Astrocyte of the hippocampus (primary cell): ENCODE measurements around the gene TMPRSS2.

Experiments used
- DNase-seq: peaks from one replicate; pipeline ENCODE4 v3.0.0; 2011; ENCODE audit warnings: low read depth, low spot score

TMPRSS2 gene

DNA sequence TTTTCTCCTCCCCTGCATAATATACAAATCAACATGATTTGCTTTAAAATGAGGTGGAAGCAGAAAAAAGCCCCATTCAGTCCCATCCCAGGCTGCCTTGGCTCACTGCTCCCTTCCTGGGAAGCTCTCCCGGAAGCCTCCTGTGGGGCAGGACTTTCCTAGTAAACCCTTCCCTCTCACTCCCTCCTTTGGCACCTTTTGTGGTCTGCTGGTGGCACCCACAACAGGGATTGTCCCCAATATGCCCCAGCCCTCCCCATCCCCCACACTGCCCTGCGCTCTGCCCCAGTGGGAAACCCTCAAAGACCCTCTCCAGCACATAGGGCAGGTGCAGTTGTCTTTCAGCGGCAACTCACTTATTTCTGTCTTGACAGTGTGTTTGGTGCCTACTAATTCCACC lies 1.8 kb upstream of the TMPRSS2 start:
- no peak for DNase-seq

DNA sequence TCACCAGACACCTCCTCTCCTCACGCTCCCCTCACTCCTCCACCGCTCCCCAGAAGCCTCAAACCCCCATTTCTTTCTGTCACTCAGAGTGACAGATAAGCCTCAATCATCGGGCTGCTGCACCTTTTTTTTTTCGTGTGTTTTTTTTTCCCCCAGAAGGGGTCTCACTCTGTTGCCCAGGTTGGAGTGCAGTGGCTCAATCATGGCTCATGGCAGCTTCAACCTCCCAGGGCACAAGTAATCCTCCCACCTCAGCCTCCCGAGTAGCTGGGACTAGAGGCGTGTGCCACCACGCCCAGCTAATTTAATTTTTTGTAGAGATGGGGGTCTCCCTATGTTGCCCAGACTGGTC lies 1.2 kb upstream of the TMPRSS2 start:
- no peak for DNase-seq

DNA sequence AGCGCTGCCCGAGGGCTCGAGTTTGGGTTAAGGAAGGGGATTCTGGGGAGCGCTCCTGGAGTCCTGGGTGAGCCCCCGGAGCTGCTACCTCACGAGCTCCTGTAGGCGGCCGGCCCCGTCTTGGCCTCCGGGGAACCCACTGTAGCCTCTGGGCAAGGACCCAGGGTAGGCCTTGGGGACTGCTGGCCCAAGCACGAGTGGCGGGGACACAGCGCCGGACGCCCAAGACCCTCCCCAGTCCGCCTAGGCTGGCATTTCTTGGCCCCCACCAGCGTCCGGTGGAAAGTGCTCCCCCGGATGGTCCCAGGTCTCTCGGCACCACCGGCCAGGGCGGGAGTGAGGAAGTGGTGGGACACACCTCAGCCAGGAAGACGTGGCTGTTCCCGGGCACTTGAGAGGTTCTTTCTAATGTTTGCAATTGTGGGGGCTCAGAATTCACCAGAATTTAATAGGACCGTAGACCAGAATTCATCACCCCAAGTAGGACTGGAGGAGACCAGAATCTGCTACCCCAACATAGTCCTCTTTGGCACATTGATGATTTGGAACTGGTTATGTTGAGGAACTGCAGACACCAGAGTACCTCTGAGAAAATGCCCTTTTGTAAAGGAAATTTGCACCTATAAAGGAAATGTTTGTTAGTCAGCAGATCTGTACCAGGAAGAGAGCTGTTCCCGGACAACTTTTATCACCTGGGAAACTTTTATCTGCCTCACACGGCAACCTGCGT lies 622 bp upstream of the TMPRSS2 start:
- DNase-seq, result no peak

DNA sequence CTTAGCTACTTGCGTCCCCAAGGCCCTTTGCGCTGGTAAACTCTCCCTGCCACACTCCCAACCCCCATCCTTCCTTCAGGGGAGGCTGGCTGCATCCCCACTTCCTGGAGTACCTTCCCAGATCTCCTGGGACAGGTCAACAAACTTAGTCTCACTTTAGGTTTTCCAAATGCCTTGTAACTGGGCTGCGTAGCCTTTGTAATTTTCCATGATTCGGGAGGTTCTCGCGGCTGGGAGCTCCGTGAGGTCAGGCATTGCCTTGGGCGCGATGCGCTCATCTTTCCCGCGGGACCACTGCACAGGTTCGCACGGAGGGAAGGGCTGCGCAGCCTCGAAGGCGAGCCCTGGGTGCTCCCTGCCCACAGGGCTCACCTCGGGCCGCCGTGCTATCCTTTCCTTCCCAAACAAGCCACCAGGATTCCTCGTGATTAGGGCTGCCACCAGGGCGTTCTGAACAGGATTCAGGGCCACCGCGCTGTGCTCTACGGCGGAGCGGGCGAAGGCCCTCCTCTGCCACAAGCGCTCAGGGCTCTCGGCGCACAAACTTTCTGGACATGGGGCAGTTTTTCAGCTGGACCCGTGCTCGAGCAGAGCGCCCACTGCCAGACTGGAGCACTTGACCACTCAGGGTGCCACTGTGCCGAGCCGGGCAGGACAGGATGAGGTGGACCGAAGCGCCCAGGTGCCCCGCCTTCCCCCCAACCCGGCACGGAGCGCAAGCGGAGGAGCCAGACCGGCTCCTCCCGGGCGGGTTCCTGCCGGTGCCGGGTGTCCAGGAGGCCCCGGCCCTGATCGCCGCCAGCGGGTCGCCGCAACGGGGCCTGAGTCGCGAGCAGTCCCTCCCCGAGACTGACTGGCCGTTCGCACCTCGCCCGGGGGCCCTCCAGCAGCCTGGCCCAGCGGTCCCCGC lies 1.1 kb downstream of the TMPRSS2 start:
- DNase-seq, result peak; percentile 40

DNA sequence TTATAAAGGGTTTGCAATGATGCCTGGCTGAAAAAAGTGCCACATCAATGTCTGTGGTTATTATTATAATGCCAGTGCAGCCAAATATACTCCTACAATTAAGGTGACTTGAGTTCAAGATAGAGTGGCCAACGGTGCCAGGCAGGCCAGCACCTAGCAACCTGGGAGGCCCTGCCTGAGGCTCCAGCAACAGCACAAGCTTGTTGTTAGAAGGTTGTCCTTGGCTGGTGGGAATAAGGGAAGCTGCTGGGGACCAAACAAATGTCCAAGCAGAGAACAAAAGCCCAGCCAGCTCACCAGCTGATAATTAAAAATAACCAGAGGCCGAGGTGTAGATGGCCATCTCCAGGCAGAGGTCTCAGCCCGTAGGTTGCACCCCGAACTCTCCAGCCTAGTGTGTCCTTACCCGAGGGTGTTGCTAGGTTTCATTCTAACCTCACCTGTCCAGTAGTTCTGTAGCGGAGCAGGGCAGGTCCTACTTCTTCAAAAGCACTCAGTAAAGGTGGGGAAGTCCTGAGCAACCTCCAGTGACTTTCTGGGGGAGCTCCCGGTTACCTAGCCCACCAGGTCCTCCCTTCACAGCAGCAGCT lies 1.9 kb downstream of the TMPRSS2 start:
- DNase-seq, result no peak

DNA sequence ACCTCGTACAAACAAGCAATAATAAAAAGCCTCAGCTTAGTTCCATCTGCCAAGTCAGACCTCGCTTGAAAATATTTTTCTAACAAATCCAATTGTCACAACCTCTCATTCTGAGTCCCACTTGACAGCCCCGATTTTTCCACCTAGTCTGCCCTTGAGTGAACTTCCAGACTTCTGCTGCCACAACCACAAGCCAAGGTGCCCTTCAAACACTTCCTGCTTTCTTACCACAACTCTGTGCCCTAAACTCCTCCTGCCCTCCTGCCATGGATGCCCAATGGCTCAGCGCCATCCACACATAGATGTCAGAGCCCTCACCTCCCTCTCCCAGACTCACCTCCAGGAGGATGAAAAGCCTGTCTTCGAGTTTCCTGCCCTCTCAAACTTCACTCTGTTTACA lies 3.9 kb downstream of the TMPRSS2 start:
- DNase-seq, result no peak

DNA sequence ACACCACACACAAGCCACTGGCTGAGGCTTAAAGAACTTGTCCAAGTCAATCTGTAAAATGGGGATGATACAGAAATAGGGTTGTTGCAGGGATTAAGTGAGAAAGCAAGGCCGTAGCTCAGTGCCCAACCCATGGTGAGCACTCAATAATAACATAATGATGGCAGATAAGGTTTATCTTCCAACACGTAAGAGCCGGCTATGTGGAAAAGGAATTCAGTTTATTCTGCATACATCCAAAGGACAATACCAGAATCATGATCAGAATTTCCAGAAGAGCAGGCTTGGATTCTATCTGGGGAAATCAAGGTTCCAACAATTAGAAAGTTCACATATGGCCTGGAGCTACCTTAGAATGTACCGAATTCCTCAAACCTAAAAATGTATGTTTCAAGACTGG lies 4.6 kb downstream of the TMPRSS2 start:
- DNase-seq, result no peak

DNA sequence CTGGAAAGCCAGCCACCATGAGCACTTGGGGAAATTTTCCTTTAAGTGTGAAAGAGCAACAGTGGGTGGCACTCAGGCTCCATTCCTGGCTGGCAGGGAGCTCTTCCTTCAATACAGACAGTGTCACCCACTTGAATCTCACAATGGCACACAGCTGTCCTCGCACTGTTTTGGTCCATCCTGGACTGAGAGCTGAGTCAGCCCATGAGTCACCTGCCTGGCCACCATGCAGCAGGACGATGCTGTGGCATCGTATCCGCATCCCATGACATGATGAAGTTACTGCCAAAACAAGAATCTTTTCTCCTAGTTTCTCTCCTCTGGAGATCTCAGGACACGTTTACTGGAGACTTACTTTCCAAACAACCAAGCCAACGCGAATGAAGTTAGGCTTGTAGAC lies 6.0 kb downstream of the TMPRSS2 start:
- peak; percentile 19 for DNase-seq

DNA sequence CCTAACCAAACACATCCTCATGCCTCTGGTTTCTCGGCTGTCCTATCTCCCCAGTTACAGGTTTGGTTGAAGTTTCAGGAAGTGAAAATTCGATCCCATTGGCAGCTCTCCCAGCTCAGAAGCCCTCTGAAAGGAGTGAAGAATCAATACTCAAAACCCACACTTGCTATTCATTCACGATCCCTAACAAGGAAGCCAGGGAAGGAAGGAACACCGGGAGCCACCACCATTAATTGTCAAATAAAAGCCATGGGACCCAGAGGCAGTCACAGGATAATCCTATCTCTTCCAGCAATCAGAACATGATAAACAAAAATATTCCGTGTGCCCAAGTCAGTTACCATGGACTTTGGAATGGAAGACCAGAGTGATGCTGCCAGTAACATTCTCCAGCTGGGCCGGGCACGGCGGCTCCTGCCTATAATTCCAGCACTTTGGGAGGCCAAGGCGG lies 7.0 kb downstream of the TMPRSS2 start:
- DNase-seq, result no peak

DNA sequence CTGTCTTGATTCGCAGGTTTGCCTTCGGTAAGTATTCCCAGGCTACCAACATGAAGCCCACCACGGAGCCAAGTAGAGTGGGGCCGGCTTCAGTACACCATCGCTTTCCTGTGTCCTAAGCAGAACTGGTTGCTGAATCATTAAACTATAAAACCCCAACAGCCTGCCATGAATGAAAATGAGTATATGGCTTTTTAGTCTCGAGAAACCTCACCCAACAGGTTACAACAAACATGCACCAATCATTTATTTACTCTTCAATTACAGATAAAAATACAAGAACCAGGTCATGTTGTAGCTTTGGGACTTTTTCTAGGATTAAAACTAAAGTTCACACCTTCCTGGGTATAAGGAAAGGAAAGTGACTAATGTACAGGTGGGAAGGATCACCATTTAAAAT lies 7.6 kb downstream of the TMPRSS2 start:
- no peak for DNase-seq

DNA sequence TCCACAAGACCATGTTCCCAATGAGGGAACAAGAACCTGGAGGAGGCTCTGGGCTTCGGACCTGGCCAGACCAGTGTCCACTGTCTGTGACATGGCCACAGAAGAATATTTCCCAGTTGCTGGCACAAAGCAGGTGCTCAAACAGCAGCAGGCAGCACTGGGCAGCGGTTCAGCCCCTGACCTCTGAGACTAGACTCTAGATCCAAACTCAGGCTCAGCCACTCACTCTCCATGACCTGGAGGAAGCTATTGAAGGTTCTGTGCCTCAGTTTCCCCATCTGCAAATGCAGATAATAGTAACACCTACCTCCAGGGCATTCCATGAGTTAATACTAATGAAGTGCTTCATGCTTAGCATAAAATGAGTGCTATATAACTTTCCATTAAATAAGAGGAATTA lies 8.0 kb downstream of the TMPRSS2 start:
- DNase-seq, result no peak

DNA sequence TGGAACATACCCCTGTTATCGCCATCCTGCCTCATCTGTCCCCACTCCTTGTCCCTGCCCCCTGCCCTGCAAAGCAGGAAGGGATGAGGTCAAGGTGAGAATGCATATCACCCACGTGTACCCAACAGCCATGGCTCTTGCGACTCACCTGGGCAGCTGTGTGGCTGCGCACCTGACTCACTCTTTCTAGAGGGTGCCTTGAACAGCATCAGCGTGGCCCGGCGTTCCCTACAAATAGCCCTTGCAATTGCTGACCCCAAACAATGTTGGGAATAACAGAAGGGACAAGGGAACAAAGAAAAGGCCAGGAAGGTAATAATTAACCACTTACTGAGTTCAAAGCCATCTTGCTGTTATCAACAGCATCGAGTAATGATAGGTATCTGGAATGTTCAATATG lies 10.2 kb downstream of the TMPRSS2 start:
- DNase-seq, result no peak

DNA sequence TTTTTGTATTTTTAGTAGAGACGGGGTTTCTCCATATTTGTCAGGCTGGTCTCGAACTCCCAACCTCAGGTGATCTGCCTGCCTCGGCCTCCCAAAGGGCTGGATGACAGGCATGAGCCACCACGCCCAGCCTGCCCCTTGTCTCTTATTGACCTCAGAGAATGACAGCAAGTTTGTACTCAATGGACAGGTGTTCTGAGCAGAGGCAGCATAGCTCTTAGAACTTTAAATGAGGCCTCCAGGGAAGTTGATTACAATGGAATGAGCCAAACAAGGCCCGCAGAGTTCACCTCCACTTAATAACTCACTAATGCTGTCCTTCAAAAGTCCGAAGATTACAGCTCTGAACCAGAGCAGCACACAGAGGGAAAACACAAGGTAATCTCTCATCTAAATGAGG lies 10.9 kb downstream of the TMPRSS2 start:
- DNase-seq, result no peak

DNA sequence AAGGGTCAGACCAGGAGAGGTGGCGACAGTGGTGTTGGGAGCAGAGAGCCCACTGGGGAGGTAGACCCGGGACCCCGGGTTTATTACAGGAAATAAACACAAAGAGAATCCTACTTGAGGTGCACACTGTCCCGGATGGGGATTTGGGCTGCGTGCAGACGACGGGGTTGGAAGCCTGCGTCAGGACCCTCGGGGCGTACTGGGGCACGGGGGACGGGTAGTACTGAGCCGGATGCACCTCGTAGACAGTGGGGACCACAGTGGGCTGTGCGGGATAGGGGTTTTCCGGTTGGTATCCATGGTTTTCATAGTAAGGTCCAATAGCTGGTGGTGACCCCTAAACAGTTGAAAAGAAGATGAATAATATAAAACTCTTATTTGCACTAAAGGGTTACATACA lies 13.7 kb downstream of the TMPRSS2 start:
- DNase-seq, result no peak

DNA sequence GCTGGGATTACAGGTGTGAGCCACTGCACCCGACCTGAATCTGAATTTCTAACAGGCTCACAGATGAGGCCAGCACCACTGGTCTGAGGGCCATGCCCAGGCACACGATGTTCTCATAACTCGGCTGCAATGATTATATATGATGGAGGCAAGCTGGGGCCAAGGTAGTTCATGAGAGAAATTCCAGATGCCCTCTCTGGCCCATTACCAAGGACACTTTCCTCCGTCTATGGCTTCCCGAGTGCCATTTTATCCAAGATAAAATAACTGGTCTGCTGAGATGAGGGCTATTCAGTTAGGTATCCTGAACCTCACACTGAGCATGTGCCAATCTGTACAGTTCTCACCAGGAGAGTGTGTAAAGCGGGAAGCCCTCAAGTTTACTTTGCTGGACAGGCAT lies 16.5 kb downstream of the TMPRSS2 start:
- no peak for DNase-seq

DNA sequence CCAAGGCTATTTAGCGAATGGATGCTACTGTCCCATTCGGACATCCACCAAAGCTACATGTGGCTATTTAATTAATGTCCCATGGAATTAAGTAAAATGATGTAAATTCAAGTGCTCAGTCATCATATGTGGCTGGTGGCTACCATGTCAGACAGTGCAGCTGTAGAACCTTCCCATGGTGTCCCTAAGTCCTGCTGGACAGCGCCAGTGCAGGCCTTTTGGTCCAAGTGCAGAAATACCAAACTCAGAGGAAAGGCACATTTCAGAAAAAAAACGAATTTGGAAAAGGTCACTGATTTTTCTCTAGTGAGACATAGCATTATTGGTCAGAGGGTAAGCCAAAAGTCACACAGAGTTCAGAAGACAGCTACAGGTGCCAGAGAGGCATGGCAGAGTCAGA lies 17.6 kb downstream of the TMPRSS2 start:
- no peak for DNase-seq

DNA sequence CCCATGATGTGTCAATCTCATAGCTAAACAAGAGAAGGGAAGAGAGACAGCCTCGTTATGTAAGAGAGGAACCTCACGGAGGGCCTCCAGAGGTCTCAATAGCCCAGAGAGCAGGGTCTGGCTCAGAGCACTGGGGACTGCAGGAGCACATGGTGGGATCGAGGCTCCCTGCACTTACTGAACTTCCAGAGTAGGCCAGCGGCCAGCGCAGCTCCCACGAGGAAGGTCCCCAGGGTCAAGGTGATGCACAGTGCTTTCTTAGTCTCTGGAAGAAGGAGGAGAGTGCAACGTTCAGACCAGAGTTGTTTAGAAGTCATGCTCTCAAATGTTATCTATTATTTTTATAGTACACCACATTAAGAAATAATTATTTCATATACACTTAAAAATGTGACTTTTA lies 18.6 kb downstream of the TMPRSS2 start:
- DNase-seq, result no peak

DNA sequence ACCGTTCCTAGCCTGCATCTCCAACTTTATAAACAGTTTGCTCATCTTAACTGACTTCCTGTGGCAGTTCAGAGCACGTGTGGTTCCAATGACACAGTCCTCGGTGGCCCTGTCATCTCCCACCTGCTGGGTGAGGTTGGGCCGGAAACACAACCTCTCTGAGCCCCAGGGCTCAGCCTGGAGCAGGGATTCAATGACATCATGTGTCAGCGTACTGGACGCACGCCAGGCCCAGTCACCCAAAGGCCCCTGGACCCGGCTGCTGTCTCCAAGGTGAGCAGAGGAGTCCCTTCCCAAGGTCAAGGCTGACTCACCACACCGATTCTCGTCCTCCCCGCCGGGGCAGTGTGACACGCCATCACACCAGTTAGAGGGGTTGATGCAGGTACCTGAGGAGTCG lies 19.9 kb downstream of the TMPRSS2 start:
- DNase-seq, result no peak

DNA sequence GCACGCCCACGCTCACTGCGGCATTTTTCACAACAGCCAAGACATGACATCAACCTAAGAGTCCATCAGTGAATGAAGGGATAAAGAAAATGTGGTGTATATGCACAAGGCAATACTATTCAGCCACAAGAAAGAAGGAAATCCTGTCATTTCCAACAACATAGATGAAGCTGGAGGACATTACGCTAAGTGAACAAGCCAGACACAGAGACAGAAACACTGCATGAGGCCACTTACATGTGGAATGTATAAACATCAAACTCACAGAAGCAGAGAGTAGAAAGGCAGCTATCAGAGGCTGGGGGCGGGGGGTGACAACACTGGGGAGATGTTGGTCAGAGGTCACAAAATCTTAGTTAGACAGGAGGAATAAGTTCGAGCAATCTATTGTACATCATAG lies 20.9 kb downstream of the TMPRSS2 start:
- no peak for DNase-seq

DNA sequence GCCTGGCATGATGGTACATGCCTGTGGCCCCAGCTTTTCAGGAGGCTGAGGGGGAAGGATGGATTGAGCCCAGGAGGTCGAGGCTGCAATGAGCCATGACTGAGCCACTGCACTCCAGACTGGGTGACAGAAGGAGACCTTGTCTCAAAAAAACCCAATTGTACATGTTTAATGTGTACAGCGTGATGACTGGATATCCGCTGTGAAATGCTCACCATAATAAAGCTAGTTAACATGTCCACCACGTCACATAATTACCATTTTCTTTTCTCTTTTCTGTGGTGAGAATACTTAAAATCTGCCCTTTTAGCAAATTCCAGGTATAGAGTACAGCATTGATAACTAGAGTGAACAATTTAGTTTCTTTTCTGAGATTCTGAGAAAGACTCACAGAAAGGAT lies 24.0 kb downstream of the TMPRSS2 start:
- DNase-seq, result no peak

DNA sequence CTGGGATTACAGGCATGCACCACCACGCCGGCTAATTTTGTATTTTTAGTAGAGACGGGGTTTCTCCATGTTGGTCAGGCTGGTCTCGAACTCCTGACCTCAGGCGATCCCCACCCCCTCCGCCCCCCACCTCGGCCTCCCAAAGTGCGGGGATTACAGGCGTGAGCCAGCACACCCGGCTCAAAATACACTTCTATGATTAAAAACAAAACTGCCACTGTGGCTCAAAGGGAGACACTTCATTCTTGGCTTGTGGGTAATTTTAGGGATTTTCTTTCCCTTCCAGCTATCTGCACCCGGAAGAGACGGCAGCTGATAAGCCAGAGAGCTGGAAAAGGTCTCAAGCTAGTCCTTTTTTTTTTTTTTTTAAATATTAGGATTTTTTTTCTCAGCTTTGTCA lies 24.5 kb downstream of the TMPRSS2 start:
- DNase-seq, result no peak

DNA sequence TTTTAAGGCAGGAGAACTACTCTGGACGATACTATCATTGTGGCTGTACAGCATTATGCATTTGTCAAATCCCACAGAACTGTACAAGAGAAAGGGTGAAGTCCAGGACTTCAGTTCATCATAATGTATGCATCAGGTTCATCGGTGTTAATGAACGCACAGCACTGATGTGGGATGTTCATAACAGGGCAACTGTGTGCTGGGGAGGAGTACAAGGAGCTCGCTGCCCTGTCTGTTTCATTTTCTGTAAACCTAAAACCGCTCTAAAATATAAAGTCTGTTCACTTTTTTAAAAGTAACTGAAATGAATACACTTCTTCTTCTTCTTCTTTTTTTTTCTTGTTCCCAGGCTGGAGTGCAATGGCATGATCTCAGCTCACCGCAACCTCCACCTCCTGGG lies 25.0 kb downstream of the TMPRSS2 start:
- no peak for DNase-seq

DNA sequence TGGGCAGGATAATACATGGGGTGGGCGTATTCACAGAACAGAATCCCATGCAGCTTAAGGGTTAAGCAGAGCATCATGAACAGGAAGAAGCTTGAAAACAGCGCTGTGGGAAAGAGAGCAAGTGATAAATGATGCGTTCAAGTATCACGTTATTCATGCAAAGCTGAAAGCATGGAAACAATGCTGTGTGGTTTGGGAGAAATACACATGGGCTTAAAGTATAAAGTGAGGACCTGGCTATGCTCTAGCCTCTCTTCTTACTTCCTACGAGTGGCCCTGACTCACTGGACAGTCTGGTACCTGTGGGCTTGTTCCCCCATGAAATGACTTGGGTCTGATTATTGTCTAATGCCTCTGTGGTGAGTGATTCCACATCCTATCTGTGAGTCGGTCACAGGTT lies 25.7 kb downstream of the TMPRSS2 start:
- peak; percentile 74 for DNase-seq
